Hematopoietic multipotent progenitor cell treated with erythropoietin and hydrocortisone succinate and interleukin-3 and kit ligand, for 6 days (in vitro differentiated cells): ENCODE measurements around the gene ARHGAP29.
"Not testable (repeated sequence)": the region's sequence is repeated elsewhere in the genome, so short reads cannot be mapped to it uniquely, and the experiment has no call there.

Experiments
- DNase-seq: peaks from one replicate; pipeline ENCODE4 v3.0.0-alpha.2; 2015

ARHGAP29 gene

DNA sequence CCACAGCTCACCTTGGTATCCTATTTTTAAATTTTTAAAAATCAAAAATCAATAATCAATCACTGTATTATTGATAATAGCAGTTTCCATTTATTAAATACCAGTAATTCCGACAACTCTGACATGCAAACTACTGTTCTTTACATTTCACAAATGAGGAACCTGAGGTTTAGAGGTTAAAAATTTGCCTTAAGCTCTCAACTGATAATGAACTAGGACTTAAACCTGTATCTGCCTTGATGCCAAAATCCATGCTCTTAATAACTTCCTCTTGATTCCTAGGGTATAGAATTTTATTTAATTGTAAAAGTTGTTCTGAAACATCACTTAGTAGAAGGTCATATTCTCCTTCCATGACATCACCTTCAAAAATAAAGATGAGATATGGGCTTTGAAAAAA lies 5.6 kb downstream of the ARHGAP29 start:
- peak; percentile 19 for DNase-seq

DNA sequence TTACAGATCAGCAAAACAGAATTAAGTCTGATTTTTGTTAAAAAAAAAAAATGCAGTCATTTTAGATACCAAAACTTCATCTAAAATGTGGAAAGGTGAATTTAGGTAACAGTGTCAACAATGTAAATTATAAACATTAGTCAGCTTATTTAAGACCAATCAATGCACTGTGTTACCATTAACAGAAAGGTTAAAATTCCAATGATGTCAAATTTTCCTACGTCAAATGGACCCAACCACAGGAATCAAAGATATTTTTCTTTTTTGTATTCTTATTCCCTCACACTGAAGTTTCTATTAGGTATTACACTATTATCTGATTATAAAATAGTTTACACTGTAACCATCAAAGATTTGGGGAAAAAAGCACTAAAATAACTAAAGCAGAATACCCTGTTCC lies 6.5 kb downstream of the ARHGAP29 start:
- DNase-seq: no peak

- no peak for DNase-seq
Measured at GRCh38 chr1:94228640-94229375, 8.6 kb downstream of the ARHGAP29 start.

- DNase-seq: no peak
Measured at GRCh38 chr1:94227624-94228023, 9.8 kb downstream of the ARHGAP29 start.

- DNase-seq: no peak
Measured at GRCh38 chr1:94225845-94226244, 11.5 kb downstream of the ARHGAP29 start.

DNA sequence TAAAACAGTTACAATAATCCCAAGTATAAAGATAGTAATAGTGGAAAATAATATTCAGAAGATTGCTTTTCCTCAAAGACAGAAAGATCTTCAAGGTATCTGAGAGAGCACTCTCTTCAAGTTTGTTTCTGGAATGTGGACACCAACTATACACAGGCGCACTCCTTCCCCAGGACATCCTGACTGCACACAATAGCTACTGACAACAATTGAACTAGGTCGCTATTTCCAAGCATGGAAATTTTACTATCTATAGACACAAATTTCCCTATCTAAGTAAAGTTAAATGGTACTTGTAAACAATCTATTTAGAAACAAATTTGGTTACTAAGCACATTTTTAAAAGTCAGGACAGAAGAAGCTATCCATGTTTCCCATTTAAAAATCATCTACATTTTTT lies 19.1 kb downstream of the ARHGAP29 start:
- no peak for DNase-seq

- DNase-seq: no peak
Measured at GRCh38 chr1:94215955-94216354, 21.4 kb downstream of the ARHGAP29 start.

DNA sequence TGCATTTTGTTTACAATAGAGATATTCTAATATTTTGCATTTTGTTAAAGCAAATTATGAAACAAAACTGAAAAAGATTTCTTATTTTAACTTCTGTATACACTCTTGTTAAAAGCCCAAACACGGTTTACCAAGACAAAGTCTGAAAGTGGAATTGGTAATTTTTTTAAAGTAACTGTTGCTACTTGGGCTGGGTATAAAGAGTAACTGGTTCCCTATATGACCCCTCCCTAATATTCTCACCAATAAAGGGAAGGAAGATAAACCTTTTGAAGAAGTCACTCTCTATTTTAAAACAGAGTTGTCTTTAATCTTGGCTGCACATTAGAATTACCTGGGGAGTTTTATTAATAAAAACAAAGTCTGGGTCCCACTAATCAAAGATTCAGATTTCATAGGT lies 27.4 kb downstream of the ARHGAP29 start:
- no peak for DNase-seq

GRCh38 chr1:94209425-94209824 lies 28.0 kb downstream of the ARHGAP29 start:
- DNase-seq: no peak

GRCh38 chr1:94207695-94208094 lies 29.7 kb downstream of the ARHGAP29 start:
- no peak for DNase-seq

DNA sequence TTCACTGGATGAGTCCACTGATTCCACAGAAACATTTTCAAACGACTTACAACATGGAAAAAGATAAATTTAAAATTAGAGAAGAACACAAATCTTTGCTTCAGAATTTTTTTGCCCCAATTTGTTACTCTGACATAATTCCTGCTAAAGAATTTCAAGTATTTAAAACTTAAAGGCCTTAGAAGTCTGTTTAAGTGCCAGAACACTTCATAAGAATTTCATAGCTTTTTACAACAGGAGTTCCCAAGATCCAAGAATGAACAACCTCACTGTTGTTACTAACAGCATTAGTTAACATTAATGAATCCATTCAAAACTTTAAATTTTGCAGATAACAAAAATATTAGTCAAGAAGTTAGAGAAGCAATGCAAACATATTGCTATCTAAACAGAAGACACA lies 31.7 kb downstream of the ARHGAP29 start:
- no peak for DNase-seq

DNA sequence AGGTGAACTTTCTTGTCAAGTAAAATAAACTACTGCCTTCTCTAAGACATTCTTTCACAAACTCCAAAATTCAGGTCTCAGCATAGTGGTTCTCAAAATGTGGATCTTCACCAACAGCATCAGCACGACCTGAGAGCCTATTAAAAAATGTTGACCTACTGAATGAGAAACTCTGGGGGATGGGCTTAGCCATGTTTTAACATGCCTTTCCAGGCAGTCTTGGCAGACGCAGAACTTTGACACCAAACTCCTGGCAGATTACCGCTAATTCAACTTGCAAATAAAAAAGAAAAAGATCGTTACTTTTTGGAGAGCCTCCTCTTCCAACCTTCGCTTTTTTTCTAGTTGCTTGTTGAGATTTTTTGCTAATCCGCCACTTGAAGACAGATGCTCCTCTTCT lies 35.1 kb downstream of the ARHGAP29 start:
- no peak for DNase-seq

DNA sequence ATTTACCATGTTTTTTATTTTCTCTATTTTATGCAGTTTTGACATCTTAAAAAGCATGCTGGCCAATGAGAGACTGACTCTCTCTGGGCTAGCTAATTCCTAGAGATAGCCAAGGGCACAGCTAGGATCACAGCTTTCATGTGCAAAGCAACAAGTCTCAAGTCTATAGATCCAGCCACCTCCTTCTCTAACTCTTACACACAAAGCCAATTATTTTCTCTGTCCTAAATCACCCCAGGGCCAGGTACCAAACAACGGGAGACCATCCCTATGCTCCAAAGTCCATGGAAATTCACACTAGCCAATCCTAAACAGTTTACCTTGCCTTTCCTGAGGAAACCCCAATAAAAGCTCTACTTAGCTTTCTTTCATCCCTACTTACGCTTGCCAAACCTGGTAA lies 38.0 kb downstream of the ARHGAP29 start:
- no peak for DNase-seq

GRCh38 chr1:94194079-94194865 lies 43.1 kb downstream of the ARHGAP29 start:
- no peak for DNase-seq

- no peak for DNase-seq
Measured at GRCh38 chr1:94193128-94193527, 44.3 kb downstream of the ARHGAP29 start.

DNA sequence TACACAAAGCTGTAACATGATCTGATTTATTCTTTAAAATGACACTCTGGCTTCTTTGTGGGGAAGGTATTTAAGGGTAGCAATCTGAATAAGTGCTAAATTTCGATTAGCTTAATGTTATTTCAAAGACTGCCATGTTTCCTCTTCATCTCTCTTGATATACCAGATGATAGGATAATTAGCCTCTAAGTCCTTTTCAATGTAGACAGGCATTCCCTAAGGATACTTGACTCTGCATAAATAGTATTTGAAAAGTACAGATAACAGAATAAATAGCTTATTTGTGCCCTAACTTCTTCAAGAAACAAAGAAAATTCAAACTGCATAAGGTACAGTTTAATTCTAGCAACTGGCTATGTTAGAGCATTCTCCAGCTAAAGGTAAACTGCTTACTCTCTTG lies 46.2 kb downstream of the ARHGAP29 start:
- DNase-seq: no peak

GRCh38 chr1:94186946-94187345 lies 50.4 kb downstream of the ARHGAP29 start:
- DNase-seq: no peak

GRCh38 chr1:94183197-94183815 lies 54.1 kb downstream of the ARHGAP29 start:
- DNase-seq: no peak

- DNase-seq: no peak
Measured at GRCh38 chr1:94182191-94182590, 55.2 kb downstream of the ARHGAP29 start.

GRCh38 chr1:94180650-94181049 lies 56.7 kb downstream of the ARHGAP29 start:
- no peak for DNase-seq

DNA sequence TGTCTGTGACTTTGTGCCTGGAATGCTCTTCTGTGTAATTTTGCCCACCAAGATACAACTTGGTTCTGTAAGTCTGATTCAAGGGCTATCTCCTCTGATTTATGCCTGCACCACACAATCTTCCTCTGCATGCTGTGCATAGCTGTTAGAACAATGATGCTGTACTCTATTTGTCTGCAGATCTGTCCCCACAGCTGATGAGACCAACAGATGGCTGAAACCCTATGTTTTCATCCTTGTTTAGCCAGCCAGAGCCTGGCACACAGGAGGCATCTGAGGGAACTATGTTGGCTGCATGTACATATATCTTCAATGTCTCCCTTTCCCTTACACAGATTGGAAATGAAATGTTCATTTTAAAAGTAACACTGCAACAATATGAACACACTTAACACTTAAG lies 58.5 kb downstream of the ARHGAP29 start:
- no peak for DNase-seq

GRCh38 chr1:94169126-94169525 lies 68.3 kb downstream of the ARHGAP29 start:
- DNase-seq: no peak

DNA sequence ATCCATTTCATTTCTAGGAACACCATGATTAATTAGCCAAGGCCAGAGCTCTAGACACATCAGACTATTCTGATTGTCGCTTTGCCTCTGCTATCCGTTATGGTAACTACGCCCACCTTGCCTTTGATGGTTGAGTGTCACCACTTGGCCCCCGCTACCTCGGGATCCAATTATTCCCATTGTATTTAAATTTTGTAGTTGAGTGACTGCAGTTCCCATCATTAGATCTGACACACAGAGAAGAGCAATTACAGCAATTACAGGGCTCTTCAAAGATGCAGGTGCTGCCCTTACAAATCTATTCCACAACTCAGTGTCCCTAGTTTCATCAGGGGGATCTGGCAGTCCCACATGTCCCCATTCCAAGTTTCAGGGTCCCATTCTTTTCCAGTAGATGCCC lies 71.5 kb downstream of the ARHGAP29 start:
- no peak for DNase-seq

- not testable (repeated sequence) for DNase-seq
Measured at GRCh38 chr1:94164885-94165284, 72.5 kb downstream of the ARHGAP29 start.
